Gastrocnemius medialis (tissue), 4 donors: ENCODE results near the gene XYLT1.

Source experiments
- CTCF ChIP-seq, 5 experiments: fragments of 450-650 bp in 3 of 5; fragments of 200-600 bp in 2 of 5; sonication (generic) in 2 of 5; IDR thresholded peaks in 4 of 5; conservative IDR thresholded peaks in 1 of 5; 1 replicate in 4 of 5; 2 replicates in 1 of 5; pipeline ENCODE4 v1.5.1; 2016 to 2019; ENCODE audit warnings: antibody characterized with exemption in 5 of 5, mild to moderate bottlenecking in 3 of 5, moderate library complexity in 3 of 5
- POLR2A ChIP-seq, 2 donors: fragments of 450-650 bp; IDR thresholded peaks; one replicate each; pipeline ENCODE4 v1.6.1; 2017; ENCODE audit warnings: antibody characterized with exemption in 2 of 2, mild to moderate bottlenecking in 2 of 2, moderate library complexity in 2 of 2

- TF ChIP-seq CTCF (IDR thresholded peaks at IDR 0.05 in 4 of 5, conservative IDR thresholded peaks at IDR 0.05 in 1 of 5), result no peak
- no peak for TF ChIP-seq POLR2A (IDR thresholded peaks at IDR 0.05)
These were observed 174.8 kb downstream of the XYLT1 start for GRCh38 chr16:17295948-17296347.
